DOHH2 (cell line): ENCODE data around the gene FUT2.
"Not testable (repeated sequence)": the region's sequence is repeated elsewhere in the genome, so short reads cannot be mapped to it uniquely, and the experiment has no call there.

ENCODE experiments used
- H3F3A ChIP-seq: fragments of 200-600 bp; sonication (generic), shearing (Covaris generic); 2 replicates; pipeline ENCODE4 v1.6.0; 2016; ENCODE audit warnings: antibody characterized with exemption, mild to moderate bottlenecking; ENCODE audit not compliant: control insufficient read depth, insufficient read depth
- H3K27ac ChIP-seq: fragments of 200-600 bp; sonication (generic); 2 replicates; pipeline ENCODE4 v1.5.1; 2014; ENCODE audit warnings: low read depth, mild to moderate bottlenecking, low read length, moderate library complexity
- H3K27me3 ChIP-seq: fragments of 200-600 bp; sonication (generic); 2 replicates; pipeline ENCODE4 v1.6.1; 2014; ENCODE audit warnings: mild to moderate bottlenecking, low read length, mixed read lengths; ENCODE audit not compliant: control insufficient read depth
- H3K36me3 ChIP-seq: fragments of 200-600 bp; sonication (generic); 2 replicates; pipeline ENCODE4 v1.6.1; 2014; ENCODE audit warnings: mild to moderate bottlenecking, low read length, moderate library complexity, mixed read lengths; ENCODE audit not compliant: control insufficient read depth
- H3K4me1 ChIP-seq: fragments of 200-600 bp; sonication (generic); 2 replicates; pipeline ENCODE4 v1.6.1; 2014; ENCODE audit warnings: mild to moderate bottlenecking, low read length, mixed read lengths; ENCODE audit not compliant: control insufficient read depth
- H3K4me2 ChIP-seq: fragments of 200-600 bp; sonication (generic); 2 replicates; pipeline ENCODE4 v1.6.0; 2014; ENCODE audit warnings: mild to moderate bottlenecking, low read length, moderate library complexity
- H3K4me3 ChIP-seq: fragments of 200-600 bp; sonication (generic); 2 replicates; pipeline ENCODE4 v1.5.1; 2014; ENCODE audit warnings: mild to moderate bottlenecking, low read length, mixed read lengths
- H3K79me2 ChIP-seq: fragments of 200-600 bp; sonication (generic); 2 replicates; pipeline ENCODE4 v1.6.1; 2014; ENCODE audit warnings: mild to moderate bottlenecking, low read length, mixed read lengths; ENCODE audit not compliant: control insufficient read depth
- H3K9me2 ChIP-seq: fragments of 200-600 bp; sonication (generic); replicated peaks from 2 replicates; pipeline ENCODE4 v1.6.1; 2014; ENCODE audit warnings: mild to moderate bottlenecking, low read length, mixed read lengths; ENCODE audit not compliant: control insufficient read depth
- H3K9me3 ChIP-seq: fragments of 200-600 bp; sonication (generic); 2 replicates; pipeline ENCODE4 v1.6.1; 2014; ENCODE audit warnings: antibody characterized with exemption, low read length, mixed read lengths; ENCODE audit not compliant: control insufficient read depth, insufficient read depth
- H4K20me1 ChIP-seq: fragments of 200-600 bp; sonication (generic); 2 replicates; pipeline ENCODE4 v1.6.0; 2014; ENCODE audit warnings: low read depth, mild to moderate bottlenecking, antibody characterized with exemption, low read length, moderate library complexity; ENCODE audit not compliant: control insufficient read depth, insufficient read depth
- CTCF ChIP-seq: fragments of 200-600 bp; sonication (generic); IDR thresholded peaks from one replicate; pipeline ENCODE4 v1.5.1; 2014; ENCODE audit warnings: antibody characterized with exemption, mild to moderate bottlenecking, low read depth, low read length; ENCODE audit not compliant: poor library complexity, severe bottlenecking
- EZH2phosphoT487 ChIP-seq: fragments of 200-600 bp; sonication (generic); IDR thresholded peaks from 2 replicates; pipeline ENCODE4 v1.6.1; 2017; ENCODE audit warnings: borderline replicate concordance, mild to moderate bottlenecking, antibody characterized with exemption, low read length, moderate library complexity, mixed read lengths

Gene FUT2

GRCh38 chr19:48654299-48655059, 41.3 kb upstream of the FUT2 start:
- peaks cover 10% of the 10 kb centered on the region for H3F3A ChIP-seq
- TF ChIP-seq CTCF (no peak), EZH2phosphoT487 (no peak)
- H3K9me2 ChIP-seq, result no peaks in the 10 kb centered on the region
- H3K27ac ChIP-seq, result no peak overlapping the region
- peaks cover 37% of the 10 kb centered on the region for H3K4me1 ChIP-seq
- H3K4me2 ChIP-seq, result no peak overlapping the region
- no peaks in the 10 kb centered on the region for H3K9me3 ChIP-seq
- no peaks in the 10 kb centered on the region for H4K20me1 ChIP-seq
- H3K4me3 ChIP-seq, result no peak overlapping the region
- H3K27me3 ChIP-seq, result no peaks in the 10 kb centered on the region
- no peaks in the 10 kb centered on the region for H3K79me2 ChIP-seq
- no peaks in the 10 kb centered on the region for H3K36me3 ChIP-seq

- no peaks in the 10 kb centered on the region for H3K79me2 ChIP-seq
- H3K4me1 ChIP-seq, result peaks cover 33% of the 10 kb centered on the region
- H3K4me3 ChIP-seq, result no peak overlapping the region
- TF ChIP-seq EZH2phosphoT487 (no peak), CTCF (no peak)
- no peaks in the 10 kb centered on the region for H3K9me2 ChIP-seq
- no peaks in the 10 kb centered on the region for H3K27me3 ChIP-seq
- H3K27ac ChIP-seq, result no peak overlapping the region
- no peaks in the 10 kb centered on the region for H4K20me1 ChIP-seq
- no peaks in the 10 kb centered on the region for H3K36me3 ChIP-seq
- 0 out of 2 replicates have a peak, but pooled peaks cover 2% of the 10 kb centered on the region for H3F3A ChIP-seq
- H3K4me2 ChIP-seq, result no peak overlapping the region
- no peaks in the 10 kb centered on the region for H3K9me3 ChIP-seq
Observed at GRCh38 chr19:48656840-48657474, 38.8 kb upstream of the FUT2 start.

- not testable (repeated sequence) for H3K9me3 ChIP-seq
Observed at GRCh38 chr19:48657828-48658227, 37.9 kb upstream of the FUT2 start.

GRCh38 chr19:48658483-48658882, 37.3 kb upstream of the FUT2 start:
- Histone ChIP-seq H3K9me3 (no peaks in the 10 kb centered on the region), H3K9me2 (no peaks in the 10 kb centered on the region), H3K27ac (no peak overlapping the region), H3F3A (0 out of 2 replicates have a peak, but pooled peaks cover 2% of the 10 kb centered on the region), H3K27me3 (no peaks in the 10 kb centered on the region), H3K4me2 (no peak overlapping the region), H3K79me2 (no peaks in the 10 kb centered on the region), H3K4me3 (no peak overlapping the region), H3K4me1 (peaks cover 23% of the 10 kb centered on the region), H4K20me1 (no peaks in the 10 kb centered on the region), H3K36me3 (no peaks in the 10 kb centered on the region)
- TF ChIP-seq CTCF (no peak), EZH2phosphoT487 (no peak)

More at GRCh38 chr19:48657828-48658227, 37.9 kb upstream of the FUT2 start:
- H3F3A ChIP-seq, H3K79me2 ChIP-seq, H4K20me1 ChIP-seq, H3K27ac ChIP-seq, H3K4me2 ChIP-seq, H3K9me2 ChIP-seq, H3K27me3 ChIP-seq, H3K4me3 ChIP-seq, H3K36me3 ChIP-seq: not testable (repeated sequence)
- H3K4me1 ChIP-seq, result peaks cover 26% of the 10 kb centered on the region
